Measurements from ENCODE around the gene ZNF683. TPM values are rescaled to one million over a fixed set of nuclear protein-coding genes. Genes with fewer than 3 reads are reported as not detected.

The ZNF683 gene
- total and polyA plus RNA-seq, 4 donors = 0.17 to 0.55 (median 0.40) TPM; not detected in 1

DNA sequence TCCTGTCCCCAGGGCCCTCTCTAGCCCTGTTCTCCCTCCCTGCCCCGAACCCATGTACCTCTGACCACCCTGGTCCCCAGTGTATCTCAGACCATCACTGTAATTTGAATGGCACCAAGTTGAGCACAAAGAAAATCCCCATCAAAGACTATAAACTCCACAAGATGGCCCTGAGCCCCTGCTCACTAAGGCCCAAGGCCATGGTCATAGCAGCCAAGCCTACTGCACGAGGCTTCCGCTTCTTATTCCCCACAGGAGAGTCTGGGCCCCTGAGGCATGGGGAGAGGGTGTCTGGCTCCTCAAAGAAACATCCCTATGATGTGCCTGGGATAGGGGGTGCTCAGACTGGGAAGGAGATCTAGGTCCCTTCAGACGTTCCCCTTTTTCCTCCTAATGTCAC, 4.5 kb downstream of the ZNF683 start:
- DNase-seq (no peak), ATAC-seq (ENCODE audit: insufficient read depth, low FRiP score) (no peak)
- Histone ChIP-seq H3K9ac (ENCODE audit: insufficient read depth in 1 of 2, low read length in 2 of 2) (no peak overlapping the region), H3K9me3 (ENCODE audit: control insufficient read depth in 4 of 4, insufficient read depth in 3 of 4, low read length in 3 of 4) (no peaks in the 10 kb centered on the region), H3K27ac (ENCODE audit: low read depth in 1 of 2, low read length in 1 of 2) (no peak overlapping the region), H3K4me3 (no peak overlapping the region), H3K4me1 (ENCODE audit: control insufficient read depth in 5 of 5, insufficient read depth in 5 of 5, low read length in 5 of 5) (peaks cover 0 to 5% (median 0%) of the 10 kb centered on the region in 5 donors), H3K36me3 (ENCODE audit: control insufficient read depth in 4 of 4, insufficient read depth in 4 of 4, low read length in 4 of 4) (no peaks in the 10 kb centered on the region), H3K27me3 (ENCODE audit: control insufficient read depth in 3 of 3, insufficient read depth in 3 of 3, low read length in 2 of 3) (peaks cover 0 to 3% (median 0%) of the 10 kb centered on the region in 3 donors)
- 72 to 78% methylated on average over 4 of the region's 4 CpGs for WGBS, 2 donors
- TF ChIP-seq, protein P1, sequence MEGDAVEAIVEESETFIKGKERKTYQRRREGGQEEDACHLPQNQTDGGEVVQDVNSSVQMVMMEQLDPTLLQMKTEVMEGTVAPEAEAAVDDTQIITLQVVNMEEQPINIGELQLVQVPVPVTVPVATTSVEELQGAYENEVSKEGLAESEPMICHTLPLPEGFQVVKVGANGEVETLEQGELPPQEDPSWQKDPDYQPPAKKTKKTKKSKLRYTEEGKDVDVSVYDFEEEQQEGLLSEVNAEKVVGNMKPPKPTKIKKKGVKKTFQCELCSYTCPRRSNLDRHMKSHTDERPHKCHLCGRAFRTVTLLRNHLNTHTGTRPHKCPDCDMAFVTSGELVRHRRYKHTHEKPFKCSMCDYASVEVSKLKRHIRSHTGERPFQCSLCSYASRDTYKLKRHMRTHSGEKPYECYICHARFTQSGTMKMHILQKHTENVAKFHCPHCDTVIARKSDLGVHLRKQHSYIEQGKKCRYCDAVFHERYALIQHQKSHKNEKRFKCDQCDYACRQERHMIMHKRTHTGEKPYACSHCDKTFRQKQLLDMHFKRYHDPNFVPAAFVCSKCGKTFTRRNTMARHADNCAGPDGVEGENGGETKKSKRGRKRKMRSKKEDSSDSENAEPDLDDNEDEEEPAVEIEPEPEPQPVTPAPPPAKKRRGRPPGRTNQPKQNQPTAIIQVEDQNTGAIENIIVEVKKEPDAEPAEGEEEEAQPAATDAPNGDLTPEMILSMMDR (IDR thresholded peaks at IDR 0.05; ENCODE audit: control extremely low read depth, extremely low read depth) = no peak

DNA sequence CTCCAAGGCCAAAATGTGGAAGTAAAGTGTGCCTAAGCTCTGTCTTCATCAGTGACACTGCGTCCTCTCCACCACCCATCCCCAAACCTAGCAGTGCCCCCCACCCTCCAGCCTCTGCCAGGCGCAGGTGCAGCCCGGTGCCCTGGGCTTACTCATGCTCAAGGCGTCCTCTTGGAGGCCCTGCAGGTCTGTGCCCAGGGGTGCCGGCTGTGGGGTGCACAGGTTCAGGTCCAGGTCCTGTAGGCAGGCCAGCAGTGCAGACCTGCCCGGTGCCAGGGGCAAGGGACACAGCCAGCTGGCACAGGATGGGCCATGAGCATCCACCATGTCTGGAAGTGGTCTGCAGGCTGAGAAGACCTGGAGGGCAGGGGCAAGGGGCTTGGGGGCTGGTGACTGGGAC, 5.1 kb downstream of the ZNF683 start:
- H3K27me3 ChIP-seq (ENCODE audit: control insufficient read depth in 3 of 3, insufficient read depth in 3 of 3, low read length in 2 of 3) = peaks cover under 1 to 3% (median 2%) of the 10 kb centered on the region in 3 donors
- DNase-seq (no peak), ATAC-seq (ENCODE audit: insufficient read depth, low FRiP score) (no peak)
- H3K9ac ChIP-seq (ENCODE audit: insufficient read depth in 1 of 2, low read length in 2 of 2) = no peak overlapping the region
- TF ChIP-seq, protein P1 (IDR thresholded peaks at IDR 0.05; ENCODE audit: control extremely low read depth, extremely low read depth) = no peak
- H3K4me3 ChIP-seq = no peak overlapping the region
- H3K9me3 ChIP-seq (ENCODE audit: control insufficient read depth in 4 of 4, insufficient read depth in 3 of 4, low read length in 3 of 4) = no peaks in the 10 kb centered on the region
- peaks cover 0 to 5% (median 0%) of the 10 kb centered on the region in 5 donors for H3K4me1 ChIP-seq (ENCODE audit: control insufficient read depth in 5 of 5, insufficient read depth in 5 of 5, low read length in 5 of 5)
- H3K36me3 ChIP-seq (ENCODE audit: control insufficient read depth in 4 of 4, insufficient read depth in 4 of 4, low read length in 4 of 4) = no peaks in the 10 kb centered on the region
- H3K27ac ChIP-seq (ENCODE audit: low read depth in 1 of 2, low read length in 1 of 2) = no peak overlapping the region
- 89 to 90% methylated on average over 6 of the region's 6 CpGs for WGBS, 2 donors

DNA sequence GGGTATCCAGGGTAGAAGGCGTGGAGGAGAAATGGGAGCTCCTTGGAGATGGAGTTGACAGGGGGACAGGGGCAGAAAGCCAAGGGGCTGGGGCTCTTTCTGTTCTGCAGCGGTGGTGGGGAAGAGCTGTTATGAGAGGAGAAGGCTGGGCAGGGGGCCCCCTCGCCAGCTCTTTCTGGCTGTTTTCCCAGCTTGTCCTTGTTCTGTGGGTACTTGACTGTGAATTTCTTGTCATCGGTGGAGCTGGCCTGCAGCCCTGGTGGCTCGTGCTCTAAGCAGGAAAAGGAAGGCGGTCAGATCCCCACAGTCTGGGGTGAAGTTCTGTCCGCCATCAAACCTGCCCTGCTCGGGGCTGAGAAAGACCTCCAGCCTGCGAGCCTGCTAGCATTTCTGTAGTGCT, 7.6 kb downstream of the ZNF683 start:
- TF ChIP-seq, protein P1 (IDR thresholded peaks at IDR 0.05; ENCODE audit: control extremely low read depth, extremely low read depth) = no peak
- H3K9me3 ChIP-seq (ENCODE audit: control insufficient read depth in 4 of 4, insufficient read depth in 3 of 4, low read length in 3 of 4) = no peaks in the 10 kb centered on the region
- H3K27ac ChIP-seq (ENCODE audit: low read depth in 1 of 2, low read length in 1 of 2) = no peak overlapping the region
- ATAC-seq (ENCODE audit: insufficient read depth, low FRiP score) = no peak
- peaks cover 0 to 6% (median 0%) of the 10 kb centered on the region in 5 donors for H3K4me1 ChIP-seq (ENCODE audit: control insufficient read depth in 5 of 5, insufficient read depth in 5 of 5, low read length in 5 of 5)
- no peak overlapping the region for H3K4me3 ChIP-seq
- peak; percentile 14 to 64 (median 32) for DNase-seq
- no peak overlapping the region for H3K9ac ChIP-seq (ENCODE audit: insufficient read depth in 1 of 2, low read length in 2 of 2)
- WGBS, 2 donors = 20 to 32% methylated on average over 9 of the region's 9 CpGs
- peaks cover 11 to 20% (median 16%) of the 10 kb centered on the region in 3 donors for H3K27me3 ChIP-seq (ENCODE audit: control insufficient read depth in 3 of 3, insufficient read depth in 3 of 3, low read length in 2 of 3)
- H3K36me3 ChIP-seq (ENCODE audit: control insufficient read depth in 4 of 4, insufficient read depth in 4 of 4, low read length in 4 of 4) = no peaks in the 10 kb centered on the region

All from lung (tissue), 12 donors.